Measurements from ENCODE around the gene CPNE9.
"Not testable (repeated sequence)": the region's sequence is repeated elsewhere in the genome, so short reads cannot be mapped to it uniquely, and the experiment has no call there.

The CPNE9 gene

GRCh38 chr3:9749645-9750555 lies 46.3 kb downstream of the CPNE9 start, which contains the start of gene OGG1:
Gene OGG1, plus strand, starts transcription at chr3:9749952. Its CDS starts 335 bp downstream, at chr3:9750287.
- peak; percentile 84 to 99 (median 94) for DNase-seq

DNA sequence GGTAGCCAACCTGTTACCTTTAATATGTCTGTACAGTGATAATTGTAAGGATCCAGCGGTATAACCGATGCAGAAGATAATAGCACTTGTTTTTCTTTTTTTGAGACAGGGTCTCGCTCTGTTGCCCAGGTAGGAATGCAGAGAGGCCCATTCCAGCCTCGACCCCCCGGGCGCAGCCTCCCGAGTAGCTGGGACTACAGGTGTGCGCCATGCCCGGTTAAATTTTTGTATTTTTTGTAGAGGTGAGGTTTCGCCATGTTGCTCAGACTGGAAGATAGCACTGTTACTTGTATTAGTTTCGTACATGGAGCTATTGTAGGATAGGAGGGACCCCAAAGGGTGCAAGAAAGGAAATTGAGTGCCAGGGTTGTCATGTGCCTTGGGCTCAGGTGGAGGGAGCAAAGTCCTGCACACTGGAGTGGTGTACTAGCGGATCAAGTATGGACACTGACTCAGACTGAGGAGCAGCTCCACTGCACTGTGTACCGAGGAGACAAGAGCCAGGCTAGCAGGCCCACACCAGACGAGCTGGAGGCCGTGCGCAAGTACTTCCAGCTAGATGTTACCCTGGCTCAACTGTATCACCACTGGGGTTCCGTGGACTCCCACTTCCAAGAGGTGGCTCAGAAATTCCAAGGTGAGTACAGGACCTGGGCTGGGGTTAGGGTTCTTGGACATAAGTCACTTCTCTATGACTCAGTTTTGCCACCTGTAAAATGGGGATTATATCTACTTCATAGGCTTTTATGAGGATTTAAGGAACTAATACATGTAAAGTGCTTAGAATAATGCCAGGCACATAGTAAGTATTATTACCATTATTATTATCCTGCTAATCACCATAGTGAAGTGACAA lies 47.2 kb downstream of the CPNE9 start:
- DNase-seq, result peak in 1 of 5 experiments; percentile 40

- no peak for DNase-seq
Observed at GRCh38 chr3:9754678-9755077, 51.0 kb downstream of the CPNE9 start.

DNA sequence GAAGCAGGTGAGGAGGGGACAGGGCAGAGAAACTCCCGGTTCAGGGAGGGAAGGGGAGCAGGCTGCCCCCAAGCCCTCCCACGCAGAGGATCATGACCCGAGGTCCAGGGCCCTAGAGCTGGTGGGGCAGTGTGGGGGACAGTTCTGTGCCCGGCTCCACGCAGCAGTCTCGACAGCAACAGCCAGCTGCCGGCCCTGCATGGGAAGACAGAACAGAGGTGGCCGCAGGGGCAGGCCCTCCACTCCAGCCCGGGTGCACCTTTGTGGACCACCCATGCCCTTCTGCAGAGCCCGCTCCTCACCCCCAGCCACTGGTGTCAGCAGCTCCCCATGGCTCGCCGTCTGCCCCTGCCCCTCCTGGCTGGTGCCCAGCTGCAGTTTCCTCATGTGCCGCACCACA lies 53.8 kb downstream of the CPNE9 start:
- no peak for DNase-seq

DNA sequence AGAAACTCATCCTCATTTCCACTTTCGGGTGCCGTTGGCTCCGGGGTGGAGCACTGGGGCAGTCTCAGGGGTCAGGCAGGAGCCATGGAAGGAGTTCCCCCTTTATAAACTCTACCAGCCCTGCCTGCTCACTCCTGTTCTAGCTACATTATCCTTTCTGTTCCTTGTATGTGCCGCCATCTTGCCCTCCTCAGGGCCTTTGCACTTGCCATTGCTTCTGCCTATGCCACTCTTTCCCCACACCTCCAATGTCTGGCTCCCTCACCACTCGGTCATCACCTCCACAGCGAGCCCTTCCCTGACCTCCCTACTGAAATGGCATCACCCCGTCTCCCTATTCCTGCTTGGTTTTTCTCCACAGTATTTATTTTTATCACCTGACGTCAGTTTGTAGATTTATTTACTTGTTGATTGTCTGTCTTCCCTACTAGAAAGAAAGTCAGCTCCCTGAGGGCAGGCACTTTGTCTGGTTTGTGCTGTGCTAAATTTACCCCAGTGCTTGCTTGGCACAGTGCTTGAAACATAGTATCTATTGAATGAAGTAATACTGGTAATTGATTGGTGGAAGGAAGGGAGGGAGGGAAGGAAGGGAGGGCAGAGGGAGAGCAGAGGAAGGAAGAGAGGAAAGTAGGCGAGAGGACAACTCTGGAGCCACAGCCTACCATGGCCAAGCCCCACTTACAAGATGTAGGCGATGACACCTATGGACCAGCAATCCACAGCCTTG lies 57.3 kb downstream of the CPNE9 start:
- DNase-seq, result no peak

GRCh38 chr3:9761919-9762318 lies 58.3 kb downstream of the CPNE9 start:
- no peak for DNase-seq

GRCh38 chr3:9762871-9763270 lies 59.2 kb downstream of the CPNE9 start:
- no peak for DNase-seq

DNA sequence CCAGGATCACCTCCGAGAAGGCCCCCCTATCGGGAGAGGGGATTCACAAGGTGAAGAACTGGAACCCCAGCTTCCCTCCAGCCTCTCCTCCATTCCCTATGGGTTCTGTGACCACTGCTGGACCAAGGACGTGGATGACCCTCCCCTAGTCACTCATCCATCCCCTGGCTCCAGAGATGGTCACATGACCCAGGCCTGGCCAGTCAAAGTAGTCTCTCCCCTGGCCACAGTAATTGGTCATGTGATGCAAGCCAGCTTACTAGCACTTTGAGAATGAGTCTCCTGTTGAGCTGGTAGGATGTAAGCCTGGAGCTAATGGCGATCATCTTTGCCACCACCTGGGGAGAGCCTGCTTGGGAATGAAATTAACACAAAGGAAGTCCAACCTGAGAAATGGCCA lies 62.2 kb downstream of the CPNE9 start:
- no peak for DNase-seq

GRCh38 chr3:9767418-9767817 lies 63.8 kb downstream of the CPNE9 start:
- DNase-seq, result no peak

- DNase-seq, result no peak
Observed at GRCh38 chr3:9768141-9768775, 64.6 kb downstream of the CPNE9 start.

DNA sequence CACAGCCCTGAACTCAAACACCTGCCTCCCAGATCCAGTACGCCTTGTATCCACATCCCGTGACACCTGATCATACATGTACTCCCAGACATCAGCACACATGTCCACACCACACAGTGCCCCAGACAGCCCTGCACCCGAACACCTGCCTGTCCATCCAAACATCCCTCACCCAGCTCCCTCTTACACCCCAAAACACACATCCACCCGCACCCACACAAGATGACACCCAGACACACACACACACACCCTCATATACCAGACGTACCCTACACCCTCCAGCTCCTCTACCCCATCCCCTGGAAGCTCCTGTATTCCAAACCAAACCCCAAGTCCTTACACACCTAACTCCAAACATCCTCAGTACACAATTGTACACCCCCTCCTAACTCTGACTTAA lies 65.4 kb downstream of the CPNE9 start:
- DNase-seq, result no peak

DNA sequence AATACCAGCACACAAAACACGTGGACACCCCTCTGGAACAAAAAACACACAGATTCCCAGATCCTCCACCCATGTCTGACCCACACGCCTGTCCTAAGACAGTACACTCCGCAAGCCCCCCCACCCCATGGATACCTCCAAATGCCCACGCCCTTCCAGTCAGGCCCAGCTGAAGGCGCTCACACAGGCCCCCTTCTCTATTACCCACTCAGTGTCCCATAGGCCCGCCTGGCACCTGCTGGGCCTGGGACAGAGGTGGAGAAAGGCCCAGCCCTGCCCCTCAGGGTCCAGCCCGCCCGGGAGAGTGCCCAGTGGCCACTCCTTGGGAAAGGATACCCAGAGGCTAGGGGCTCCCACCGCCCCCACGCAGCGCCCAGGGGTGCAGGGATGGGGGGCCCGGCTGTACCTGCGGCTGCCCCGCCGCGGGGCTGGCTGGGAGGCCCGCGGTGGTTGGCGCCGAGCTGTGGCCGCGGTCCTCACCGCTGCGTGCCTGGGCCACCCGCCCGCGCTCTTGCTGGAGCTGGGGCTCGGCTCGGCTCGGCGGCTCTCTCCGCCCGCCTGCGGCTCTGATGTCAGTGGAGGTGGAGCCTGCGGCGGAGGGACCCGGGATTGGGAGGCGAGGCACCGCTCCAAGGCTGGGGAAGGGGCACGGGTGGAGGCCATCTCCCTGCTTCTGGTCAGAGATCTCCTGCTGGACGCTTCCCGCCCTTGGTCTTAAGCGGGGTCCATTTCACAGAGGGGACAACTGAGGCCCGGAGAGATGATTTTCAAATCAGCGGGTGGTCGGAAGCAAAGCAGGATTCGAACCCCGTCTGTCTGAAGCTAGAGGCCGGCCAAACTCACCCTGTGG lies 66.0 kb downstream of the CPNE9 start, which contains the start of gene CAMK1:
CAMK1 (minus strand) TSS at position 522 of the 850 bp plus-strand sequence. CDS start 2,198 bp downstream, outside the sequence.
- peak; percentile 16 to 80 (median 38) for DNase-seq

DNA sequence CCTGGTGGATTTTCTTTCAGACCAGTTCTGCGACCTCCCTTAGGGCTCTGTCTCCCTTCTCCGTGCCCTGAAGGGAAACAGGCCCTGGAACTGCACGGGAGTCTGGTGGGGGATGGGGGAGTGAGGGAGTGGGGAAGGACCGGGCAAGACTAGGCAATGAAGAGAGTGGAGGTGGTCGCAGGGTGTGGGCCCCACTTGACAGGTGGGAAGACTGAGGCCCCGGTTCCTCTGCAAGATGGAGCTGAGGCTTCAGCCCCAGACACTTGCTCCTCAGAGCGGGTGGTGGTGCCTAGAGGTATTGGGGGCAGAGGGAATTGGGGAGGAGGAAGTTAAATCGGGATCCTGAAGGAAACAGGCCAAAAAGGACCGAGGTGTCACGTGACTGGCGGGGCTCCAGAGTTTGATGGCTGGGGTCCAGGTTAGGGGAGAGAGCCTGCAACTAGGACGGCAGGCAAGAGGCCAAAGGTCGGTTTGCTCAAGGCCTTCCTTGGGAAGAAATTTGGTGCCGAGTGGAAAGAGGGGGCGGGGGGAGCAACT lies 66.7 kb downstream of the CPNE9 start:
- no peak for DNase-seq

- not testable (repeated sequence) for DNase-seq
Observed at GRCh38 chr3:9771007-9771406, 67.4 kb downstream of the CPNE9 start.

- DNase-seq, result no peak
Observed at GRCh38 chr3:9776896-9777693, 73.5 kb downstream of the CPNE9 start.

- DNase-seq, result no peak
Observed at GRCh38 chr3:9777694-9778021, 74.0 kb downstream of the CPNE9 start.

GRCh38 chr3:9778143-9779074 lies 74.8 kb downstream of the CPNE9 start:
- peak in 1 of 5 experiments; percentile 49 for DNase-seq

DNA sequence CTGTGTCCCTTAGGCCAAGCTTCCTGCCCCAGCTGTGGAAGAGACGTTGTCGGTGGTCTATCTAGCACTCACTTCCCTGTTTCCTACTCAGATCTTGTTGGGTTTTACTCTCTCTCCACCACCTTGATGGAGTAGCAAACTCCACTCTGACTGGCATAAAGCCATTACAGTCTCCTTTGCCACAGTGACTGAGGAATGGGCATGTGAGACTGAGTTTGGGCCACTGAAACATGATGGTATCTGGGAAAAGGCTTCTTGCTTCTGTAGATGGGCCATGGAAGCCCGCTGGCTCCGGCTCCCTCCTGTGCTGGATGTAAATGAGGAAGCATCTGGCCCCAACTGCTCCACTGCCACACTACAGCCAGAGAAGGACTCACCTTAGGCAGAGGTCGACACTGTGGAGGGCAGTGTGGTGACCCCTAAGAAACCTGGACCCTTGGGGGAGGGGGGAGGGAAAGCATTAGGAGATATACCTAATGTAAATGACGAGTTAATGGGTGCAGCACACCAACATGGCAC lies 75.5 kb downstream of the CPNE9 start:
- DNase-seq, result no peak

All from T-helper 2 cell (primary cell).